Loucy (cell line): ENCODE results near the gene AURKAIP1.
A peak's percentile ranks its signal among the peaks of the same experiment; 100 is the strongest.

Experiments
- H2AFZ ChIP-seq: fragments of 200-600 bp; sonication (generic); 2 replicates; pipeline ENCODE4 v1.6.0; 2016; ENCODE audit warnings: antibody characterized with exemption, mild to moderate bottlenecking, low read length, moderate library complexity
- H3F3A ChIP-seq: fragments of 200-600 bp; 2 replicates; pipeline ENCODE4 v1.6.0; 2016; ENCODE audit warnings: antibody characterized with exemption, low read depth, mild to moderate bottlenecking
- H3K27me3 ChIP-seq: fragments of 200-600 bp; sonication (generic); 2 replicates; pipeline ENCODE4 v1.6.1; 2014; ENCODE audit warnings: low read length, mild to moderate bottlenecking; ENCODE audit not compliant: insufficient read depth, poor library complexity, severe bottlenecking
- H3K36me3 ChIP-seq: fragments of 200-600 bp; sonication (generic); 2 replicates; pipeline ENCODE4 v1.6.1; 2016; ENCODE audit warnings: low read length; ENCODE audit not compliant: insufficient read depth
- H3K4me1 ChIP-seq: fragments of 200-600 bp; sonication (generic); 2 replicates; pipeline ENCODE4 v1.5.1; 2014; ENCODE audit warnings: low read length, mild to moderate bottlenecking; ENCODE audit not compliant: insufficient read depth, poor library complexity, severe bottlenecking
- H3K4me2 ChIP-seq: fragments of 200-600 bp; sonication (generic); 2 replicates; pipeline ENCODE4 v1.6.0; 2014; ENCODE audit warnings: antibody characterized with exemption, low read length, low read depth, mild to moderate bottlenecking; ENCODE audit not compliant: poor library complexity, severe bottlenecking
- H3K4me3 ChIP-seq: fragments of 200-600 bp; sonication (generic); 2 replicates; pipeline ENCODE4 v1.5.1; 2014; ENCODE audit warnings: low read length, mild to moderate bottlenecking, mixed read lengths; ENCODE audit not compliant: poor library complexity, severe bottlenecking
- H3K79me2 ChIP-seq: fragments of 200-600 bp; sonication (generic); 2 replicates; pipeline ENCODE4 v1.6.1; 2014; ENCODE audit warnings: low read length; ENCODE audit not compliant: insufficient read depth
- H3K9ac ChIP-seq: fragments of 200-600 bp; sonication (generic); 2 replicates; pipeline ENCODE4 v1.6.0; 2014; ENCODE audit warnings: mild to moderate bottlenecking, low read depth, low read length, moderate library complexity; ENCODE audit not compliant: poor library complexity, severe bottlenecking
- H3K9me2 ChIP-seq: fragments of 200-600 bp; sonication (generic); replicated peaks from 2 replicates; pipeline ENCODE4 v1.6.1; 2016; ENCODE audit warnings: low read depth, low read length, mixed read lengths
- H3K9me3 ChIP-seq: fragments of 200-600 bp; sonication (generic); 2 replicates; pipeline ENCODE4 v1.6.1; 2014; ENCODE audit warnings: mild to moderate bottlenecking, antibody characterized with exemption, low read length, low read depth; ENCODE audit not compliant: insufficient read depth
- H4K20me1 ChIP-seq: fragments of 200-600 bp; sonication (generic); 2 replicates; pipeline ENCODE4 v1.6.0; 2014; ENCODE audit warnings: antibody characterized with exemption, low read length, mild to moderate bottlenecking; ENCODE audit not compliant: insufficient read depth, poor library complexity, severe bottlenecking
- CTCF ChIP-seq: fragments of 200-600 bp; sonication (generic); conservative IDR thresholded peaks from 2 replicates; pipeline ENCODE4 v1.5.1; 2014; ENCODE audit warnings: mild to moderate bottlenecking, antibody characterized with exemption, low read length
- EZH2phosphoT487 ChIP-seq: fragments of 200-600 bp; IDR thresholded peaks from 2 replicates; pipeline ENCODE4 v1.6.1; 2018; ENCODE audit warnings: antibody characterized with exemption, mild to moderate bottlenecking, moderate library complexity, borderline replicate concordance

AURKAIP1 gene

GRCh38 chr1:1324524-1325287 is 50.3 kb downstream of the AURKAIP1 start, which contains the start of the genes CPTP and INTS11:
Gene CPTP (plus strand): TSS chr1:1324802. CDS start chr1:1326911, 2,109 bp downstream.
Gene INTS11 (minus strand): TSS chr1:1324660. CDS start chr1:1324608, 52 bp downstream.
- H3K9ac ChIP-seq, result peak within 1 kb of the TSS; percentile 96
- peak within 1 kb of the TSS; percentile 95 for H2AFZ ChIP-seq
- H3K79me2 ChIP-seq, result peaks cover 64% of the 10 kb centered on the region
- peak within 1 kb of the TSS; percentile 100 for H3K4me3 ChIP-seq
- H3K27me3 ChIP-seq, result no peaks in the 10 kb centered on the region
- H3K4me2 ChIP-seq, result peak within 1 kb of the TSS; percentile 95
- H4K20me1 ChIP-seq, result peaks cover 53% of the 10 kb centered on the region
- H3K9me2 ChIP-seq, result no peaks in the 10 kb centered on the region
- no peaks in the 10 kb centered on the region for H3K36me3 ChIP-seq
- H3K9me3 ChIP-seq, result no peaks in the 10 kb centered on the region
- no peaks in the 10 kb centered on the region for H3F3A ChIP-seq
- H3K4me1 ChIP-seq, result peaks cover 37% of the 10 kb centered on the region
- TF ChIP-seq EZH2phosphoT487 (no peak), CTCF (no peak)

GRCh38 chr1:1324084-1324523 is 50.9 kb downstream of the AURKAIP1 start:
- H3K79me2 ChIP-seq, result peaks cover 70% of the 10 kb centered on the region
- peaks cover 38% of the 10 kb centered on the region for H3K4me1 ChIP-seq
- H3K9ac ChIP-seq, result peak overlapping the region; percentile 96
- peak overlapping the region; percentile 100 for H3K4me3 ChIP-seq
- H3K36me3 ChIP-seq, result no peaks in the 10 kb centered on the region
- H3F3A ChIP-seq, result no peaks in the 10 kb centered on the region
- H4K20me1 ChIP-seq, result peaks cover 53% of the 10 kb centered on the region
- H3K9me3 ChIP-seq, result no peaks in the 10 kb centered on the region
- no peaks in the 10 kb centered on the region for H3K27me3 ChIP-seq
- peak overlapping the region; percentile 53 for H3K4me2 ChIP-seq
- no peaks in the 10 kb centered on the region for H3K9me2 ChIP-seq
- TF ChIP-seq CTCF (no peak), EZH2phosphoT487 (no peak)
- peak overlapping the region; percentile 87; the same call in 1 of the 2 replicates for H2AFZ ChIP-seq
